ENCODE data around the gene PRR16.
A peak's percentile ranks its signal among the peaks of the same experiment; 100 is the strongest.

Gene PRR16

DNA sequence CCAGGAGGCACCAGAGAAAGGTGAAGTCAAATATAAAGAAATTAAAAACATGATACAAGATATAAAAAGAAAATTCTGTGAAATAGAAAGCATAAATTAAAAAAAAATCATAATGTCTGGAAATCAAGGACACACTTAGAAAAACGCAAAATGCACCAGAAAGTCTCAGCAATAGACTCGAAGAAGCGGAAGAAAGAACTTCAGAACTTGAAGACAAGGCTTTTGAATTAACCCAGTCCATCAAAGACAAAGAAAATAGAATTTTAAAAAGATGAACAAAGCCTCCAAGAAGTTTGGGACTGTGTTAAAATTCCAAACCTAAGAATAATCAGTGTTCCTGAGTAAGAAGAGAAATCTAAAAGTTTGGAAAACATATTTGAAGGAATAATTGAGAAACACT lies 168.3 kb downstream of the PRR16 start:
- DNase-seq = no peak
- TF ChIP-seq POLR2A (IDR thresholded peaks at IDR 0.05; ENCODE audit: low read length) = no peak
- TF ChIP-seq GATA1 (IDR thresholded peaks at IDR 0.05; ENCODE audit: low read depth, low read length) = no peak

- no peak for DNase-seq
- TF ChIP-seq POLR2A (IDR thresholded peaks at IDR 0.05; ENCODE audit: low read length) = no peak
- TF ChIP-seq GATA1 (IDR thresholded peaks at IDR 0.05; ENCODE audit: low read depth, low read length) = no peak
Observed at GRCh38 chr5:120638449-120638848, 174.3 kb downstream of the PRR16 start.

DNA sequence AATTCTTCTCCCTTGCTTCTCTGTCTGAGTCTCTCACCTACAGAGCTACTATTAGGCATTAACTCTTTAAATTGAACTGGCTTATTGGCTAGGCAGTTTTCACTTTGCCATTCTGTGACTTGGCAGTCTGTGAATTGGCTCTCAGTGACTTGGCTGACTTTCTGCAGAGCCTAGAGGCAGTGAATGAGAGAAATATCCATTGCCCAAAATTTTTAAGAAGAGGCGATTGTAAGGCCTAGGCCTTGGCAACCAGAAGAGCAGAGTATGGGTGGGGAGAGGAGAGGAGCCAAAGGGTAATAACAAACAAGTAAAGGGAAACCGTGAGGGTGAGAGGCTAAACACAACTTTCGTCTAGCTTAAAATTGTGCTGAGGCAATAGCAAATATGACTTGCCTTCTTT lies 176.7 kb downstream of the PRR16 start:
- no peak for TF ChIP-seq GATA1 (IDR thresholded peaks at IDR 0.05; ENCODE audit: low read depth, low read length)
- TF ChIP-seq POLR2A (IDR thresholded peaks at IDR 0.05; ENCODE audit: low read length) = no peak
- DNase-seq = no peak

GRCh38 chr5:120644516-120644915 lies 180.4 kb downstream of the PRR16 start:
- DNase-seq = no peak

GRCh38 chr5:120655828-120656435 lies 191.8 kb downstream of the PRR16 start:
- TF ChIP-seq POLR2A (IDR thresholded peaks at IDR 0.05; ENCODE audit: low read length) (no peak), GATA1 (IDR thresholded peaks at IDR 0.05; ENCODE audit: low read depth, low read length) (no peak)
- DNase-seq = peak; percentile 7 to 47

More at GRCh38 chr5:120644516-120644915, 180.4 kb downstream of the PRR16 start:
- TF ChIP-seq POLR2A (IDR thresholded peaks at IDR 0.05; ENCODE audit: low read length) (no peak), GATA1 (IDR thresholded peaks at IDR 0.05; ENCODE audit: low read depth, low read length) (no peak)

- no peak for TF ChIP-seq POLR2A (IDR thresholded peaks at IDR 0.05; ENCODE audit: low read length)
- TF ChIP-seq GATA1 (IDR thresholded peaks at IDR 0.05; ENCODE audit: low read depth, low read length) = no peak
- no peak for DNase-seq
Observed at GRCh38 chr5:120657104-120657503, 193.0 kb downstream of the PRR16 start.

GRCh38 chr5:120677481-120677880 lies 213.4 kb downstream of the PRR16 start:
- no peak for TF ChIP-seq POLR2A (IDR thresholded peaks at IDR 0.05; ENCODE audit: low read length)
- no peak for TF ChIP-seq GATA1 (IDR thresholded peaks at IDR 0.05; ENCODE audit: low read depth, low read length)
- no peak for DNase-seq

GRCh38 chr5:120678279-120678678 lies 214.2 kb downstream of the PRR16 start:
- no peak for DNase-seq
- TF ChIP-seq GATA1 (IDR thresholded peaks at IDR 0.05; ENCODE audit: low read depth, low read length) (no peak), POLR2A (IDR thresholded peaks at IDR 0.05; ENCODE audit: low read length) (no peak)

DNA sequence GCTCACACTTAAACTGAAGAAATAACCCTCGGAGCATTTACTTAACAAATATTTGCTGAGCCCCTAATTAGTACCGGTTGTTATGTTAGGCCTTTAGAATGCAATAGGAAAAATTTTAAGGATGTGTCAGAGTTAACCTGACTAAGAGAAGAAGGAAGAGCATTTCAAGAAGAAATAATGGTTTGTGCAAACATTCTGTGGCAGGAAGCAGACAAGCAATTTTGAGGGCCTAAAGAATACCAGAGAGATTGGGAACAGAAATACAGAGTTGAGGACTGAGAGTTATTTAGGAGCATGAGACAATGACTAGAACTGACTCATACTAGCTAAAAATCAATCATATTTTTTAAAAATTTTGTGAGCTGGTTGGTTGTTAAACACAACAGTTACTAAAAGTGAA lies 218.8 kb downstream of the PRR16 start:
- no peak for TF ChIP-seq POLR2A (IDR thresholded peaks at IDR 0.05; ENCODE audit: low read length)
- TF ChIP-seq GATA1 (IDR thresholded peaks at IDR 0.05; ENCODE audit: low read depth, low read length) = no peak
- no peak for DNase-seq

DNA sequence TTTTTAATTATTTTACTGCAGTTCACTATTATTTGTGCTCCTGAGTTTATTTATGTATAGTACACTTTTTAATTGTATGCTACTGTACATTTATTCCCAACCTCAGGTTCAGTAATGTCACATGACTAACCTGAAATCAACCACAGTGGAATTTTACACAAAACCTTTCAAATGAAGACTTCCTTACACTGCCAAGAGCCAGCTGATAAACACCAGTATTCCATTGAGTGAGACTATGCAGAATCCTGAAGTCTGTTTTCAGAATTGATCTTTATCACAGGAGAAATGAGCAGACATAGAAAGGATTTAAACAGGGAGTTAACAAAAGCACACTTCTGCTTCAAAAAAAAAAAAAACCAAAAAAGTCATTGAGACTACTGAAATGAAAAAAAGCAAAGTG lies 219.5 kb downstream of the PRR16 start:
- TF ChIP-seq GATA1 (IDR thresholded peaks at IDR 0.05; ENCODE audit: low read depth, low read length) = no peak
- TF ChIP-seq POLR2A (IDR thresholded peaks at IDR 0.05; ENCODE audit: low read length) = no peak
- no peak for DNase-seq

- TF ChIP-seq GATA1 (IDR thresholded peaks at IDR 0.05; ENCODE audit: low read depth, low read length) = no peak
- no peak for DNase-seq
Observed at GRCh38 chr5:120684213-120684612, 220.1 kb downstream of the PRR16 start.

DNA sequence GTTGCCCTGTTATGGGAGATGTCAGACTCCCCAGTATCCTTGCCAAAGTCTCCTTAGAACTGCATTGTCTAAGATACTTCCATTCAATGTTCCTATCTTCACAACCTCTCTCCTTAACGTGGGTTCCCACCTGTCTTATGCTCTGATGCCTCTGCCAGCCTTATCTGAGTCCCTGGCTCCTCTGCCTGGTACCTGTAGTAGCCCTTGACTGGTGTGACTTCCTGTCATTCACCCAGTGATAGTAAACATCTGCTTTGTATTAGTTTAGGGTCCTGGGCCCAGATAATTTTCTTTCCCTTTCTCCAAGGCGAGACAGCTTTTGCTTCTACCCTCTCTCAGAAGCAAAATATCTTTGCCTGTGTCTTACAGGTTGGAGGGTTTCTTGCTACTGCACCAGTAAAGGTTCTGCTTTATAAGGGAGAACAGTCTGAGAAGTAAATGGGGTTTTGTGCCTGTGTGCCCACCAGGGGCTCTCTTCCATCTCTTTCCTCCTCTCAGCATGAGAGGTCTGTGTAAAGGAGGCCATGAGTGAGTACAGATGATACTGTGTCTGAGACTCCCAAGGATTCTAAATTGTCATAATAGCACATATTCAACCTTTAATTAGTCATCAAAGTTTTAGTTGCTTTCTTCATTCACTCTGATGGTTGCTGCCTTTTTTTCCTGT lies 220.8 kb downstream of the PRR16 start:
- DNase-seq = no peak

DNA sequence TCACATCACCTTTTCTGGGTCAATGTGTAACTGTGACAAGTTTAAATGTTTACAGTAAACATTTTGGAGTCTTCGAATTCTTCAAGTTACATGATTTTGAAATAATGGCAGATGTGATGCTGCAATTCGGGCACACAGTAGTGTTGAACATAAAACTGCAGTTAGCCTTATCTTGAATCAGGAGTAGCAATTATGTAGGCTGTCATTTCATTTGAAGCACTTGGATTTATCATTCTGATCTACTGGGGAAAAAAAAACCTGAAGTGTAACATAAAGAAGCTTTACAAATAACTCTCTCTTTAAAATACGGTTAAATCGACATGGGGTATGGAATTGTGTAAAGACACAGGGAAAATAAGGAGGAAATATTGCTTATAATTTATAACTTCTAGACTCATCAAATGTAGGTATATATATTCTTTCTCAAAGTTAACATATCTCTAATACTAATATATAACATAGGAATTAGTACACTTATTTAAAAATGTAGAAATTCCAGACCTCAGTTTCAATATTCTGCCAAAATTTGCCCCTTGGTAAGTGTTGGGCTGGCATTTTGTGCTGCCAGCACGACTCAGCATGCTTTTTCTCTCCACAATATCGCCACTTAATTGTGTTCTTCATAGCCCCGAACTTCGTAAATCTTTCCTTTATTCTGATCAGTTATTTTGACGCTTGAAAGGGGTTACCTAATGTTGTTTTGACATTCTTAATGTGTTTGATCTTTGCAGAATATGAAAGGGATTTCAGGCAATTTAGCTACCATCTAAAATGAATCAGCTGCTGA lies 226.7 kb downstream of the PRR16 start:
- DNase-seq = no peak
- TF ChIP-seq POLR2A (IDR thresholded peaks at IDR 0.05; ENCODE audit: low read length) (no peak), GATA1 (IDR thresholded peaks at IDR 0.05; ENCODE audit: low read depth, low read length) (no peak)

More for the DNA sequence above, 220.8 kb downstream of the PRR16 start:
- no peak for TF ChIP-seq GATA1 (IDR thresholded peaks at IDR 0.05; ENCODE audit: low read depth, low read length)
- TF ChIP-seq POLR2A (IDR thresholded peaks at IDR 0.05; ENCODE audit: low read length) = no peak

GRCh38 chr5:120692325-120692724 lies 228.2 kb downstream of the PRR16 start:
- TF ChIP-seq POLR2A (IDR thresholded peaks at IDR 0.05; ENCODE audit: low read length) (no peak), GATA1 (IDR thresholded peaks at IDR 0.05; ENCODE audit: low read depth, low read length) (no peak)
- DNase-seq = no peak
